HepG2 (cell line): ENCODE data around the gene LPO.

Experiments
- CBX5 ChIP-seq: sonication (generic); formaldehyde crosslinking; IDR thresholded peaks from 2 replicates; pipeline ENCODE4 v1.4.0; 2020; ENCODE audit warnings: missing genetic modification reagents, borderline replicate concordance
- EZH2 ChIP-seq: conservative IDR thresholded peaks from 2 replicates; pipeline ENCODE4 v1.6.1; 2012; ENCODE audit warnings: mild to moderate bottlenecking, low read depth, low read length, moderate library complexity
- NR1H2 ChIP-seq: sonication (generic); formaldehyde crosslinking; IDR thresholded peaks from 2 replicates; pipeline ENCODE4 v1.8.1; 2022; ENCODE audit warnings: low read depth, missing genetic modification reagents, borderline replicate concordance
- POLR2AphosphoS5 ChIP-seq: IDR thresholded peaks from 2 replicates; pipeline ENCODE4 v1.6.1; 2012; ENCODE audit warnings: low read depth, low read length
- RNF2 ChIP-seq: fragments of 450-650 bp; conservative IDR thresholded peaks from 2 replicates; pipeline ENCODE4 v1.6.1; 2016; ENCODE audit warnings: low read depth
- ZBTB7A ChIP-seq: sonication (generic); formaldehyde crosslinking; IDR thresholded peaks from 2 replicates; pipeline ENCODE4 v1.8.0; 2022; ENCODE audit warnings: mild to moderate bottlenecking, missing genetic modification reagents
- ZFP37 ChIP-seq: sonication (generic); formaldehyde crosslinking; IDR thresholded peaks from 2 replicates; pipeline ENCODE4 v1.4.0; 2020; ENCODE audit warnings: missing genetic modification reagents, borderline replicate concordance
- ZNF530 ChIP-seq: sonication (generic); formaldehyde crosslinking; IDR thresholded peaks from 2 replicates; pipeline ENCODE4 v1.5.0; 2020; ENCODE audit warnings: low read depth, mild to moderate bottlenecking, missing genetic modification reagents
- ZNF589 ChIP-seq: sonication (generic); formaldehyde crosslinking; conservative IDR thresholded peaks from 2 replicates; pipeline ENCODE4 v1.8.0; 2022; ENCODE audit warnings: mild to moderate bottlenecking, moderate library complexity, missing genetic modification reagents
- ZNF75D ChIP-seq: sonication (generic); formaldehyde crosslinking; IDR thresholded peaks from 2 replicates; pipeline ENCODE4 v1.8.1; 2023; ENCODE audit warnings: missing genetic modification reagents, mild to moderate bottlenecking, borderline replicate concordance
- TF ChIP-seq, protein P1 (sequence below): sonication (generic); formaldehyde crosslinking; IDR thresholded peaks from 2 replicates; pipeline ENCODE4 v1.9.0; 2021; ENCODE audit warnings: missing genetic modification reagents, borderline replicate concordance
- TF ChIP-seq, protein P2 (sequence below): sonication (generic); formaldehyde crosslinking; IDR thresholded peaks from 2 replicates; pipeline ENCODE4 v1.4.0; 2020; ENCODE audit warnings: missing genetic modification reagents
- TF ChIP-seq, protein P3 (sequence below): sonication (generic); formaldehyde crosslinking; IDR thresholded peaks from 2 replicates; pipeline ENCODE4 v1.4.0; 2020; ENCODE audit warnings: missing genetic modification reagents
- TF ChIP-seq, protein P4 (sequence below): sonication (generic); formaldehyde crosslinking; IDR thresholded peaks from 2 replicates; pipeline ENCODE4 v1.5.0; 2020; ENCODE audit warnings: mild to moderate bottlenecking, missing genetic modification reagents, moderate library complexity

DNA sequence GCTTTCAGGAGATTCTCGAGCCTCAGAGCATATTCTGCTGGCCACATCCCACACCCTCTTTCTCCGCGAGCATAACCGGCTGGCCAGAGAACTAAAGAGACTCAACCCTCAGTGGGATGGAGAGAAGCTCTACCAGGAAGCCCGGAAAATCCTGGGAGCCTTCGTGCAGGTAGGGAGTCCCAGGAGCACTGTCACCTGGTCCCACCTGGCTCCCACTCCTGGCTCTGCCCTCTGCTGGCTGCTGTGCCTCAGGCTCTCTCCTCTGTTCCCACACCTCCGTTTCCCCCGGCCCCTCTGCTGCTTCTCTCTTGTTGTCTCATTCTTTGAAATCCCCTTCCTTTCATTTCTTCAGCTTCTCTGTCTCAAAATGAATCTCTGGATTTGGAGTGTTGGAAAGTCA lies 16.4 kb downstream of the LPO start:
- TF ChIP-seq, protein P1, sequence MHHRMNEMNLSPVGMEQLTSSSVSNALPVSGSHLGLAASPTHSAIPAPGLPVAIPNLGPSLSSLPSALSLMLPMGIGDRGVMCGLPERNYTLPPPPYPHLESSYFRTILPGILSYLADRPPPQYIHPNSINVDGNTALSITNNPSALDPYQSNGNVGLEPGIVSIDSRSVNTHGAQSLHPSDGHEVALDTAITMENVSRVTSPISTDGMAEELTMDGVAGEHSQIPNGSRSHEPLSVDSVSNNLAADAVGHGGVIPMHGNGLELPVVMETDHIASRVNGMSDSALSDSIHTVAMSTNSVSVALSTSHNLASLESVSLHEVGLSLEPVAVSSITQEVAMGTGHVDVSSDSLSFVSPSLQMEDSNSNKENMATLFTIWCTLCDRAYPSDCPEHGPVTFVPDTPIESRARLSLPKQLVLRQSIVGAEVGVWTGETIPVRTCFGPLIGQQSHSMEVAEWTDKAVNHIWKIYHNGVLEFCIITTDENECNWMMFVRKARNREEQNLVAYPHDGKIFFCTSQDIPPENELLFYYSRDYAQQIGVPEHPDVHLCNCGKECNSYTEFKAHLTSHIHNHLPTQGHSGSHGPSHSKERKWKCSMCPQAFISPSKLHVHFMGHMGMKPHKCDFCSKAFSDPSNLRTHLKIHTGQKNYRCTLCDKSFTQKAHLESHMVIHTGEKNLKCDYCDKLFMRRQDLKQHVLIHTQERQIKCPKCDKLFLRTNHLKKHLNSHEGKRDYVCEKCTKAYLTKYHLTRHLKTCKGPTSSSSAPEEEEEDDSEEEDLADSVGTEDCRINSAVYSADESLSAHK (CRISPR knock-in tag) = no peak
- TF ChIP-seq POLR2AphosphoS5 (no peak), ZNF75D (CRISPR knock-in tag) (no peak), EZH2 (no peak), RNF2 (no peak), ZFP37 (CRISPR knock-in tag) (no peak), ZNF530 (no peak), NR1H2 (CRISPR knock-in tag) (no peak), CBX5 (CRISPR knock-in tag) (no peak), ZNF589 (CRISPR knock-in tag) (no peak), ZBTB7A (CRISPR knock-in tag) (no peak)
- TF ChIP-seq, protein P2, sequence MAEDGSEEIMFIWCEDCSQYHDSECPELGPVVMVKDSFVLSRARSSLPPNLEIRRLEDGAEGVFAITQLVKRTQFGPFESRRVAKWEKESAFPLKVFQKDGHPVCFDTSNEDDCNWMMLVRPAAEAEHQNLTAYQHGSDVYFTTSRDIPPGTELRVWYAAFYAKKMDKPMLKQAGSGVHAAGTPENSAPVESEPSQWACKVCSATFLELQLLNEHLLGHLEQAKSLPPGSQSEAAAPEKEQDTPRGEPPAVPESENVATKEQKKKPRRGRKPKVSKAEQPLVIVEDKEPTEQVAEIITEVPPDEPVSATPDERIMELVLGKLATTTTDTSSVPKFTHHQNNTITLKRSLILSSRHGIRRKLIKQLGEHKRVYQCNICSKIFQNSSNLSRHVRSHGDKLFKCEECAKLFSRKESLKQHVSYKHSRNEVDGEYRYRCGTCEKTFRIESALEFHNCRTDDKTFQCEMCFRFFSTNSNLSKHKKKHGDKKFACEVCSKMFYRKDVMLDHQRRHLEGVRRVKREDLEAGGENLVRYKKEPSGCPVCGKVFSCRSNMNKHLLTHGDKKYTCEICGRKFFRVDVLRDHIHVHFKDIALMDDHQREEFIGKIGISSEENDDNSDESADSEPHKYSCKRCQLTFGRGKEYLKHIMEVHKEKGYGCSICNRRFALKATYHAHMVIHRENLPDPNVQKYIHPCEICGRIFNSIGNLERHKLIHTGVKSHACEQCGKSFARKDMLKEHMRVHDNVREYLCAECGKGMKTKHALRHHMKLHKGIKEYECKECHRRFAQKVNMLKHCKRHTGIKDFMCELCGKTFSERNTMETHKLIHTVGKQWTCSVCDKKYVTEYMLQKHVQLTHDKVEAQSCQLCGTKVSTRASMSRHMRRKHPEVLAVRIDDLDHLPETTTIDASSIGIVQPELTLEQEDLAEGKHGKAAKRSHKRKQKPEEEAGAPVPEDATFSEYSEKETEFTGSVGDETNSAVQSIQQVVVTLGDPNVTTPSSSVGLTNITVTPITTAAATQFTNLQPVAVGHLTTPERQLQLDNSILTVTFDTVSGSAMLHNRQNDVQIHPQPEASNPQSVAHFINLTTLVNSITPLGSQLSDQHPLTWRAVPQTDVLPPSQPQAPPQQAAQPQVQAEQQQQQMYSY (CRISPR knock-in tag) = no peak
- TF ChIP-seq, protein P3, sequence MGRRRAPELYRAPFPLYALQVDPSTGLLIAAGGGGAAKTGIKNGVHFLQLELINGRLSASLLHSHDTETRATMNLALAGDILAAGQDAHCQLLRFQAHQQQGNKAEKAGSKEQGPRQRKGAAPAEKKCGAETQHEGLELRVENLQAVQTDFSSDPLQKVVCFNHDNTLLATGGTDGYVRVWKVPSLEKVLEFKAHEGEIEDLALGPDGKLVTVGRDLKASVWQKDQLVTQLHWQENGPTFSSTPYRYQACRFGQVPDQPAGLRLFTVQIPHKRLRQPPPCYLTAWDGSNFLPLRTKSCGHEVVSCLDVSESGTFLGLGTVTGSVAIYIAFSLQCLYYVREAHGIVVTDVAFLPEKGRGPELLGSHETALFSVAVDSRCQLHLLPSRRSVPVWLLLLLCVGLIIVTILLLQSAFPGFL (CRISPR knock-in tag) = no peak
- TF ChIP-seq, protein P4, sequence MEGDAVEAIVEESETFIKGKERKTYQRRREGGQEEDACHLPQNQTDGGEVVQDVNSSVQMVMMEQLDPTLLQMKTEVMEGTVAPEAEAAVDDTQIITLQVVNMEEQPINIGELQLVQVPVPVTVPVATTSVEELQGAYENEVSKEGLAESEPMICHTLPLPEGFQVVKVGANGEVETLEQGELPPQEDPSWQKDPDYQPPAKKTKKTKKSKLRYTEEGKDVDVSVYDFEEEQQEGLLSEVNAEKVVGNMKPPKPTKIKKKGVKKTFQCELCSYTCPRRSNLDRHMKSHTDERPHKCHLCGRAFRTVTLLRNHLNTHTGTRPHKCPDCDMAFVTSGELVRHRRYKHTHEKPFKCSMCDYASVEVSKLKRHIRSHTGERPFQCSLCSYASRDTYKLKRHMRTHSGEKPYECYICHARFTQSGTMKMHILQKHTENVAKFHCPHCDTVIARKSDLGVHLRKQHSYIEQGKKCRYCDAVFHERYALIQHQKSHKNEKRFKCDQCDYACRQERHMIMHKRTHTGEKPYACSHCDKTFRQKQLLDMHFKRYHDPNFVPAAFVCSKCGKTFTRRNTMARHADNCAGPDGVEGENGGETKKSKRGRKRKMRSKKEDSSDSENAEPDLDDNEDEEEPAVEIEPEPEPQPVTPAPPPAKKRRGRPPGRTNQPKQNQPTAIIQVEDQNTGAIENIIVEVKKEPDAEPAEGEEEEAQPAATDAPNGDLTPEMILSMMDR = peak; percentile 38
